LNCAP (cell line): Measurements from ENCODE around the gene APCDD1L.

Experiments
- TF ChIP-seq, protein P1 (sequence below): fragments of 450-650 bp; IDR thresholded peaks from 2 replicates; pipeline ENCODE4 v1.5.1; 2017; ENCODE audit warnings: mild to moderate bottlenecking

APCDD1L gene

DNA sequence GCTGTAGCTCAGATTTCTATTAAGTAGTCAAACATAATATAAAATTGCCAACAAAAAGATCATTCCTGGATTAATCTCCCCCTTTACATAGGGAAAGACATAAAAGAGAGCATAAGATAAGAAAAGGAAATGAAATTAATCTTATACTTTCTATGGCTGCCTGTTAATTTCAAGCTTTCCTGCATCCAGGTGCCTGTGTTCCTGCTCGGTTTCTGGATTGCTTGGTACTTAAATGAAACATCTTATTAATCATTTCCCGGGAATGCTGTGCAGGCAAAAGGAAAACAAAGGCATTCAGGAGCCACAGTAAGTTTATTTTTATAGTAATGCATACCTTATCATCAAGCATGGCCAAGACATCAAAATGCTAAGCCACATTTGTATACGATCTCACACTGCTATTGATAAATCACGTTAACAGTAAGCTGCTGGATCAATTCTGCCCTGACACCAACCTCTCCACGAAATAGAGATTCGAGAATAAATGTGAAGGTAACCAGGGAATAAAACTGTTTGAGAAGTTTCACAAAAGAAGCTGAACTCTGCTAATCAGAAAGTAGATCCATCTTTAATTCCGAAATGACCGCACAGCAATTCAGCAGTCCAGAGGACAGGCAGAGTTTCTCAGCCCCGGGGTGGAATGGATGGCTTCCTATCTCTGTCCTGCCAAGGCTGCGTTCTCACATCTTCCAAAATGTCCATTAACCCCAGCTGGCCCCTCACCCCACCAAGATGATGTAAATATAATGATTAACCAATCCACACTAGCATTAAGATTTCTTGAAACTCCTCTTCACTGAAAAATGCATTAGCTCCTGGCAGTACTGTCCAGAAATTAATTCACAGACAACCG is 32.6 kb upstream of the APCDD1L start:
- TF ChIP-seq, protein P1, sequence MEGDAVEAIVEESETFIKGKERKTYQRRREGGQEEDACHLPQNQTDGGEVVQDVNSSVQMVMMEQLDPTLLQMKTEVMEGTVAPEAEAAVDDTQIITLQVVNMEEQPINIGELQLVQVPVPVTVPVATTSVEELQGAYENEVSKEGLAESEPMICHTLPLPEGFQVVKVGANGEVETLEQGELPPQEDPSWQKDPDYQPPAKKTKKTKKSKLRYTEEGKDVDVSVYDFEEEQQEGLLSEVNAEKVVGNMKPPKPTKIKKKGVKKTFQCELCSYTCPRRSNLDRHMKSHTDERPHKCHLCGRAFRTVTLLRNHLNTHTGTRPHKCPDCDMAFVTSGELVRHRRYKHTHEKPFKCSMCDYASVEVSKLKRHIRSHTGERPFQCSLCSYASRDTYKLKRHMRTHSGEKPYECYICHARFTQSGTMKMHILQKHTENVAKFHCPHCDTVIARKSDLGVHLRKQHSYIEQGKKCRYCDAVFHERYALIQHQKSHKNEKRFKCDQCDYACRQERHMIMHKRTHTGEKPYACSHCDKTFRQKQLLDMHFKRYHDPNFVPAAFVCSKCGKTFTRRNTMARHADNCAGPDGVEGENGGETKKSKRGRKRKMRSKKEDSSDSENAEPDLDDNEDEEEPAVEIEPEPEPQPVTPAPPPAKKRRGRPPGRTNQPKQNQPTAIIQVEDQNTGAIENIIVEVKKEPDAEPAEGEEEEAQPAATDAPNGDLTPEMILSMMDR: no peak

DNA sequence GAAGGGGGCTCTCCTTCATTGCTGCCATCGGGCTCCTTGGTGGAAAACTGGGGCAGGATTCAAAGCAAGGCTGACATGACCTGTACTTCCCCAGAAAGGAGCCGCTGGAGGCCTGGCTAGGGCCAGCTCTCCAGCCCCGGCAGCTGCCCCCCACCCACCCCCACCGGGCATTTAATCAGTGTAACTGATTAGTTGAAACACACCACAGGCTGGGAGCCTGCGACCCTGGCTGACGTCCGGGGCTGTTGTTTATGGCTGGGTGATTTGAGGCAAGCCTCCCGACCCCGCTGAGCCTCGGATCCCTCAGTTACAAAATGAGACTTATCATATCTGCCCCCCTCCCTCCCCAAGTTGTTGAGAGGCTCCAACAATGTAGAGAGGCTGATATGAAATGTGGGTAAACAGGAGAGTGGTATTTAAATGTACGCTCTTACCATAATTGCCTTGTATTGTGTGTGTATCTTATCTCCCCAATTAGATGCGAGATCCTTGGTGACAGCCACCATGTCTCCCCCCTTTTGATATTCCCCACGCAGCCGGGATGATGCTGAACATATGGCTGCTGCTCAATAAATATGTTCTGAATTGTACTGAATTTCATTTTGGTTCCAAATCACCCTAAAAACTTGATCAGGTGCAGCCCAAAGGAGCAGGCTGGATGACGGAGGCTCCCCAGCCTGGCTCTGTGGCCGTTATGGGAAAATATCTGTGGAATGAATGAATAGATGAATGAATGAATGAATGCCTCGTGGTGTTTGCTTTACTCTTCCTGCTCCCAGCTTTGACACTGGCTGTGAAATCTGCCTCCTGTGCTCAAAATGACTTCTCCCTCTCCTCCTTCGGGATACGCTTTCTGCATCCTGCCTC is 31.8 kb upstream of the APCDD1L start:
- TF ChIP-seq, protein P1: no peak

- TF ChIP-seq, protein P1: no peak
Measured at GRCh38 chr20:58546416-58546711, 31.2 kb upstream of the APCDD1L start.

GRCh38 chr20:58545565-58546415 is 30.6 kb upstream of the APCDD1L start:
- TF ChIP-seq, protein P1: no peak

DNA sequence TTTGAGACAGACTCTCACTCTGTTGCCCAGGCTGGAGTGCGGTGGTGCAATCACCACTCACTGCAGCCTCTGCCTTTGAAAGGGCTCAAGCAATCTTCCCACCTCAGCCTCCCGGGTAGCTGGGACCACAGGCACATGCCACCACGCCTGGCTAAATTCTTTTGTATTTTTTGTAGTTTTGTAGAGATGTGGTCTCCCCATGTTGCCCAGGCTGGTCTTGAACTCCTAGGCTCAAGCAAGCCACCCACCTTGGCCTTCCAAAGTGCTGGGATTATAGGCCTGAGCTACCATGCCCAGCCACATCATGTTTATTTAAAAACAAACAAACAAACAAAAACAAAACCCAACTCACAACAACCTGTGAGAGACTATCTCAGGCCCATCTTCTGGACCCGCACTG is 29.7 kb upstream of the APCDD1L start:
- TF ChIP-seq, protein P1: no peak

DNA sequence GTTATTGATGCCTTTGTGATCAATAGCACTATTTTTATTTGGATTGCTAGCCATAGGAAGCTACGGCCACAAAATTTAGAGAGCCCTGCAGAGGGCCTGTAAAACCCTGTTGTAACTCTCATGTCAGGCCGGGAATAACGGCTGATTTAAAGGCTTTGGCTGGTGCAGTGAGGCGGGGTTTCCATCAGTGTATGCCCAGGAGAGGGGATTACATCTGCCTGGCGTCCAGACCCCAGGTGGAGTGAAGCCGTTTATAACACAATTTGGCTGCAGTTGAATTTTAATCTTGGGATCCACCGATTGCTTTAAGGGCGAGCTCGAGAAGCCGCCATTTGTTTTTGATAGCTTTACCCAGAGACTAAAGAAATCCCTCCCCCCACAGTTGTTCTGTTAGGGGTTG is 29.1 kb upstream of the APCDD1L start:
- TF ChIP-seq, protein P1: no peak

DNA sequence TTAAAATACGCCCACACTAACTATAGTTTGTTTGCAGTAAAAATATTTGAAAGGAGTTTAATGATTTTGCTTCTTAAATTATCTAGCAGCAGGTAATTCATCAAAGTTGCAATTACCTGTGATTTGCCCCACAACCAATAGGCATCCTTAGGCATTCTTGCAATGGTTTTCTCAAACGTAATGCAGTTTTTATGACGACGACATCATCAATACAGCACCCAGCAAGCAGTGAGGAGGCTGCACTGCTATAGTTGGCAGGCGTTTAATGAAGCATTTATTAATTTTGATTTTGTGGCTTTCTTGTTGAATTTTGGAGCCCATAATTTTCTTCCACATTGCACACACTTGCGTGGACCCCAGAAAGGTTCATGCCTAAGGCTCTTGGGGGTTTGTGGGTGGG is 28.1 kb upstream of the APCDD1L start:
- TF ChIP-seq, protein P1: no peak
